Inflammatory macrophage (primary cell): ENCODE data around the gene INPP5B.
"Not testable (repeated sequence)": the region's sequence is repeated elsewhere in the genome, so short reads cannot be mapped to it uniquely, and the experiment has no call there.

Experiments
- DNase-seq, 2 donors: peaks; one replicate each; pipeline ENCODE4 v3.0.0-alpha.2; 2020 to 2022

Gene INPP5B

DNA sequence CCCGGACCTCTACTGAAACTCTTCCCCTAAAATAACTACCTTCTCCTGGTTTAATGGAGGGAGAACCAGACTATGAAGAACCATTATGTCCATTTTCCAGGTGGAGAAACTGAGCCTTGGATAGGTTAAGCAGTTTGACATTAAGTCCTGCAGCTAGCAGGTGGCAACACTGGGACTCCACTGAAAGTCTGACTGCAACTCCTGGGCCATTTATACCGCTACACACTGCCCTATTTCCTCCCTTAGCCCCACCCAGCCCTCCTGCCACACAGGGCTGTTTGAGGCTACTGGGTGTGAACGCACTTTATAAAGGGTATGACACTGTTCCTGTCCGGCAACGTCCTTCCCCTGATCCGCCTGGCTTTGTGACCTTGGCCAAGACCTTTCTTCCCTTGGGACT lies 511 bp upstream of the INPP5B start:
- peak; percentile 19 to 32 for DNase-seq

DNA sequence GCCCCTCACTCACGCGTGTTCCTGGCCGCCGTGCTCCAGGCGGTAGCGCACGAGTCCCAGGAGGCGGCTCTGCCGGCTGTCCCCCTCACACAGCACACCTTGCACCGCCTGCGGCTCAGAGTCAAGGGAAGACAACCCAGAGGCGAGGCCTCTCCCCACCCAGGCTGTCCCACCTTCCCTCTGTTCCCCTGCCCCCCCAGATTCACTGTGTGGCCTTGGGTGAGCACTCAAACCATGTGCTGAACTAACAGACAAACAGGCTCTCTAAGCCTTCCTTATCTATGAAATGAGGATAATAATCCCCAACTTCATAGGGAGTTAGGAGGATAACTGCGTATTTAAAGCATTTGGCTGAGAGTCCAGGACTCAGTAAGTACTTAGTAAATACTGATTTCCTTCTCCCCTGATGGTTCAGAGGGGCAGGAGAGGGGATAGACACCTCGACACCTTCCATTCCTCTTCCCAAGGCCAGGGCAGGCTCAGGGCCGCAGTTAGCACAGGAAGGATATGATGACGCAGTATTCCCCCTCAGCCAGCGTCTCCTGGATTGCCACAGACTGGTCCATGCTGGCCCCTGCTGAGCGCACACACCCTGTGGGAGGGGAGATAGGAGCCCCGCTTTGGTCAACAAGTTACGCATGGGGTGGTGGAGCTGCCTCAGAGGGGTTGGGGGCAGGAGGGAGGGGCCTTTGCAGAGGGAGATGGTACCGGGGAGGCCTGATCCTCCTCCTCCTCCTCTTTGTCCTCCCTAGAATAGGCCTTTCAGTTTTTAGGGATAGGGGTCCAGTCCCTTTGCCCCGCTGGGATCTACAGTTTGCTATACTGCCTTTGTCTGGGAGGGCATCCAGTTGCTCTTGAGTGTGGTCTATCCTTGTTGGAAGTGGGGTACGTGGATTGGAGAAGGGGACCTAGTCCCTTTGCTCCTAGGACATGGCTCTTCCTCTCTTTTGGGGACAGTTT lies 830 bp downstream of the INPP5B start:
- peak; percentile 25 to 40 for DNase-seq

DNA sequence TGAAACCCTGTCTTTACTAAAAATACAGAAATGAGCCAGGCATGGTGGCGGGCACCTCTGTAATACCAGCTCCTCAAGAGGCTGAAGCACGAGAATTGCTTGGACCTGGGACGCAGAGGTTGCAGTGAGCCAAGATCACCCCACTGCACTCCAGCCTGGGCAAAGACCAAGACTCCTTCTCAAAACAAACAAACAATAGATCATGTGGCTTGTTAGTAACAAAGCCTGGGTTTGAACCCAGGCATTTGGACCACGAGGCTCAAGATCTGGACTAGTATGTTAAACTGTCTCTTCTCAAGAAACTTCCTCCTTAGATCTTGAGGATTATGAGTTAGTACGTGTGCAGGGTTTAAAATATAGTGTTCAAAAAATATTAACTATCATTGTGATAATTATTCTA lies 1.6 kb downstream of the INPP5B start:
- no peak for DNase-seq

DNA sequence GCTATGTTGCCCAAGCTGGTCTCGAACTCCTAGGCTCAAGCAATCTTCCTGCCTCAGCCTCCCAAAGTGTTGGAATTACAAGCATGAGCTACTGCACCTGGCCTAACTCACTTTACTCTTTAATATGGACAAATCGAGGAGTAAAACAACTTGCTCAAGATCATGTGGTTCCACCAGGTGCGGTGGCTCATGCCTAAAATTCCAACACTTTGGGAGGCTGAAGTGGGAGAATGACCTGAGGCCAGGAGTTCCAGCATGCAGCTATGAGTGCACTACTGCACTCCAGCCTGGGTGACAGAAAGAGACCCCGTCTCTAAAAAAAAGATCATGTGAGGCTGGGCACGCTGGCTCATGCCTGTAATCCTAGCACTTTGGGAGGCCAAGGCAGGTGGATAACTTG lies 2.0 kb downstream of the INPP5B start:
- DNase-seq = no peak

DNA sequence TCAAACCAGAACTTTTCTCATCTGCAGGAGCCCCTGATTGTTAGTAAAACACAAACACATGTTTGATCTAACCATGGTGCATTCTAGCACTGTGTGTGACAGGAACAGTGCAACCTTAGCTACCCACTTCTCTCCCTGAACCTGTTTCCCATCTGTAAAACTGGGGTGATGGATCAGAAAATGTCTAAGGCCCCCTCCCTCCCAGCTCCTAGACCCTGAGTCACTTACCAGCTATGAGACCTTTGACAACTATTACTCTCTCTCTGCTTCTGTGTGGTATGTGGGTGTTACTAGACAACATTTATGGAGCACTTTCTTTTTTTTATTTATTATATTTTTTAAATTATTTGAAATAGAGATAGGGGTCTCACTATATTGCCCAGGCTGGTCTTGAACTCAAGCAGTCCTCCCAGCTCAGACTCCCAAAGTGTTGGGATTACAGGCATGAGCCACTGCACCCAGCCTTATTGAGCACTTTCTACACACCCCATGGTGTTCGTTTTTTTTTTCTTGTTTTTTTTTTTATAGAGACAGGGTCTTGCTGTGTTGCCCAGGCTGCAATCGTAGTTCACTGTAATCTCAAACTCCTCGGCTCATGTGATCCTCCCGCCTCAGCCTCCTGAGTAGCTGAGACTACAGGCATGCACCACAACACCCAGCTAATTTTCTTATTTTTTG lies 2.6 kb downstream of the INPP5B start:
- DNase-seq = no peak

DNA sequence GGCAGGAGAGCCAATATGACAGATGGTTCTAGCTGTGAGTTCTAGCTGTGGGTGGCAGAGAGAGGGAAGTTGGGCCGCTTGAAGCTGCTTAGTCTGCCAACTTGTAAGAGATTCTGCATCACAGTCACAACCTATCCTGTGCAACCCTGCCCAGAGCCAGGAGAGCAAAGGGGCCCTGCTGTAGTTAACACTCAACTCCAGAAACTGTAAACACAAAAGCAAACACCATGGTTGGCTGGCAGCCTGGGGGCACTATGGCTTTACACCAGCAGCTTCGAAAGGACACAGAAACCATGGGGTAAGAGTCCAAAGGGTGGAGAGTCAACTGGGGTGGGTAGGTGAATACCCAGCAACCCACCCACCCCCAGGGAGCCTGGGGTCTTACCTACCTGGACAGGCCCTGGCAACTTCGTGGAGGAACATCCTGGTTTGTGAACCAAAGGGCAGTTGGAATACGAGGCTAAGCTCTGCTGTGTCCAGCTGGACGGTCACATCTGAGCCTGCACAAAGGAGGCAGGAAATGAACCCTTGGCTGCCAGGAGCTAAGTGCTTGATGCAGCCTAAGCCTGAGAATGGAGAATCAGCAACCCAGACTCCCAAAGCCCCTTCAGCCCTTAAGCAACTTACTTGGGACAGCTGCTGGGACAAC lies 6.4 kb downstream of the INPP5B start:
- DNase-seq = peak in 1 of 2 donors; percentile 32

DNA sequence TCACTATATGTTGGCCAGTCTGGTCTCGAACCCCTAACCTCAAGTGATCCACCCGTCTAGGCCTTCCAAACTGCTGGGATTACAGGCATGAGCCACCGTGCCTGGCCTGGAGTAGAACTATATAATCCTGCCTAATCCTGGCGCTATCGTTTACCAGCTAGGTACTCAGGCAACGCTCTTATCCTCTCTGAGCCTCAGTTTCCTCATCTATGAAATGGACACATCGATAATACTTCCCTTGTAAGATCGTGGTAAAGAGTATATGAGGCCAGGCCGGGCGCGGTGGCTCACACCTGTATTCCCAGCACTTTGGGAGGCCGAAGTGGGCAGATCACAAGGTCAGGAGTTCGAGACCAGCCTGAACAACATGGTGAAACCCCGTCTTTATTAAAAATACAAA lies 10.1 kb downstream of the INPP5B start:
- not testable (repeated sequence) for DNase-seq

DNA sequence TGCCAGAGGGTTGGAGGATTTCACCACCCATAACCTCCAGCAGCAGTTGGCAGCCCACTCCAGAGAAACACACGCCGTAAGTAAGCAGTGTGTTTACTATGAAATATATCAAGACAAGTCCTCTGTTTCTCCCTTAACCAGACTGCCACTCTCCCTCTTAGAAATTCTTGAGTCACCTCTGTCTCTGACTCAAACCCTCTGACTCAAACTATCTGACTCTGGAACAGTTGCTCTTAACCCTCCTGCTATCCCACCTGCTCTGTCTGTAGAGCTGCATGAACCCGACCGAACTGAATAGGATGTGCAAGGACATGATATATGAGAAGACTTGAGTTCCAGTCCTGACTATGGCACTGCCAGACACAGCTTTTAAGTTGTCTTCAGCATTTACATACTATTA lies 14.1 kb downstream of the INPP5B start:
- DNase-seq = no peak

DNA sequence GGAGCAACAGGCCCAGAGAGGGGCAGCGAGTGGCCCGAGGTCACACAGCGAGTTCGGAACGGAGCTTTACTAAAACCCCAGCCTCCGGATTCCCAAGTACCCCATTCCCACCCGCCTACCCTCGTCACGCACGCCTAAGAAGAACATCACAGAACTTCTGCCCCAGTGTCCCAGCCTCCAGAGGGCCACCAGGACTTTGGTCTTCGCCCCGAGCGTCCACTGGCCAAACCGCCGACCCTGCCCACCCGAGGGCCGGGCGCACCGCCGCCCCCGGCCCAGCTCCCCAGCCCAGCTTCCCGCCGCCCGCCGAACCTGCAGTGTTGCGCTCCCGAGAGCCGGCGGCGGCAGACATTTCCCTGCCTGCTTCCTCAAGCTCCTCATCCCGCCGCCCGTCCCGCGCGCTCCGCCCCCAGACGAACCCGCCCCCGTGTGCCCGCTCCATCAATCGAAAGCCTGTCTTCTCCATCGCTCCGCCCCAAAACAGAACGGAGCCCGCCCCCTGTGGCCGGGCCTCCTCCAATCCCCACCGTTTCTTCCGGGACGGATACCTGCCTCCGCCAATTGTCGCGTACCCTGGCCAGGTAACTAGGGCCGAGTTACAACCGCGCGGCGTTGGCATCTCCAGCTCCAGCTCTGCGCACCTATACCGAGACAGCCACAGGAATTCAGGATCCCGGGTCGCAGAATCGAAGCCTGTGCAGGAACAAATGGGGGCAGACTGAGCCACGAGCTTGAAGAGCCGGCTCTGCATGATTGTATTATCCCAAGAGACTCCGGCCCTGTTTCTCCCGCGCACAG lies 15.3 kb downstream of the INPP5B start:
- DNase-seq = peak; percentile 95 to 97

DNA sequence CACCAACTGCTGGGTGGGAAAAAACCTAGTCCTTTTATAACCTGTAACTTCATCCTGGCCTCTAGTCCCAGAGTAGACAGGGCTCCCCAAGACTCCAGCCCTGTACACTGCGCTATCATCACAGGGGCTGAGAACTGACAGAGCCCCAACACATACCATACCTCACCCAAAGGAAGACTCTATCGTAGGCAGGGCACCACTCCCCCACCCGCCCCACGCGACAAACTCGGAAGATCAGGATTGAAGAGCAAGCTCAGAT lies 15.8 kb downstream of the INPP5B start:
- no peak for DNase-seq

DNA sequence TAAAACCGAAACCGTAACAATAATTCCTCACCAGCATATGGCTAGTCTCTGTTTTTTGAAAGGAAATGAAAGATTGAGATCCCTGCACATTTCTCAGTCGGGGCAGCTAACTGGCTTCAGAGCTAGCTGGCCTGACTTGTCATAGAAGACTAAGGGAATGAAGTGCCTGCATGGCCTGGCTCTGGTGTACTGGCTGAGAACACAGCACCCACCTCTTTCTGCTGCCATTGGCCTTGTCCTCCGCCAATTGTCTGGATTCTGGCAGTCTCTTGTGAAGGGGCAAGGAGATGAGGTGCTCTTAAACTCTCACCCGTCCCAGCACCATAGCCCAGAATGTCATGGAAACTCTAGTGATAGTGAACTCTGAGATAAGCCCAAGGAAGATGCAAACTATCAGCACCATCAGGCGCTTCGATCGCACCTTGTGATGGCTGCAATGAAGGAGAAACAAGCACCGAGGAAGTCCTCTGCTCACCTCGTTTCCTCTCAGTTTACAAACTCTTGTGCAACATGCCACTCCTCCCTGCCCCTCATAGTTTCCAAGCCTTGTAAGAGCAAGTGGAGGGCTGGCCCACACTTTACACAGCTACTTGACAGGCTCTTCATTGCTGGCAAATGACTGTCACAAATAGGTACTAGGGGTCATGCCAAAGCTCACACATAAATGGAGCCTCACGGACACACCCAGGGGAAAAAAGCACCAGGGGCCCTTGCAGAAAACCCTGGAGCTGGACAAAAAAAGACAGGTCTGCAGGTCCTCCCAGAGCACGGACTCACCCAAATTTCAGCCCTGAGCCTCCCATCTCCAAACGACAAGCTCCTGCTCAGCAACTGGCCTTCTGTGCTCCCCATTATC lies 16.4 kb downstream of the INPP5B start:
- DNase-seq = no peak

DNA sequence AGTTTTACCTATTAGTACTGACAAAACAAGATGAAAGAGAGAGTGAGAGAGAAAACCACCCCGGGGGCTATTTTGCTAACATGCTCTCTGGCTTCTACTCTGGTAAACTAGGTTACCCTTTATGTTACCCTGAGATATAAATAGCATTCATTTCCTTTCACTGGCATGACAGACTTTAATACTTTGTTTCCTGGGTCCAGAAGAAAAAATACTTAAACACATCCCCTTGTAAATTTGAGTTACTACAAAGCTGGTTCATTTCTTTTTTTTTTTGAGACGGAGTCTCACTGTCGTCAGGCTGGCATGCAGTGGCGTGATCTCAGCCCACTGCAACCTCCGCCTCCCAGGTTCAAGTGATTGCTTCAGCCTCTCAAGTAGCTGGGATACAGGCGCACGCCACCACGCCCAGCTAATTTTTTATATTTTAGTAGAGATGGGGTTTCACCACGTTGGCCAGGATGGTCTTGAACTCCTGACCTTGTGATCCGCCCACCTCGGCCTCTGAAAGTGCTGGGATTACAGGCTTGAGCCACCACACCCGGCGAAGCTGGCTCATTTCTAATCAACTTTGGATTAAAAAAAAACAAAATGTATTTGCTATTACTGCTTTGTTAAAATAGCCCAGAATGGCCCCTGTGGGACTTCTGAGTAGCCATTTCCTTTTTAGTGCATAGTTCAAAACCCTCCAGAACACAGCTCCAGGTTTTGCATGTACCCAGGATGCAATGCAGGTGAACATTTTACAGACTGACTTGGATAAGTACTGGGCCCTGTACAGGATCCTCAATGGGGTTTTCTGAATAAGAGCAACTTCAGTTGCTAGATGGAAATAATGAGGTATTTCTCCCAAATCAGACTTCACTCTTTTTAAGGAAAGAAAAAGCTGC lies 20.6 kb downstream of the INPP5B start:
- DNase-seq = peak; percentile 32 to 48

DNA sequence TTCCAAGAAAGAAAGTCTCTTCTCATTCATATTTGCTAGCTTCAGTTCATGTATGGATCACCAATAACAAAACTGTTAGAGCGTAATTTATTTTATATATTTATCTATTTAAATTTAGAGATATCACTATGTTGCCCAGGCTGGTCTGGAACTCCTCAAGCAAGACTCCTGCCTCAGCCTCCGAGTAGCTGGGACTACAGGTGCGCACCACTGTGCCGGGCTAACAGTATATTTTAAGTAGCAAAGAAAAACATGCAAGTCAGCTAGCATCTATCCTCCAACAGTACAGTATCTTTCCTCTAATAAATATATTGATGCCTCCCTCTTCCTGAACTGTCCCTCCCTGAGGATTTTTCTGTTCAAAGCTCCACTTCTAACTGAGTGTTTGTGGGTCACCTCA lies 21.5 kb downstream of the INPP5B start:
- DNase-seq = no peak

DNA sequence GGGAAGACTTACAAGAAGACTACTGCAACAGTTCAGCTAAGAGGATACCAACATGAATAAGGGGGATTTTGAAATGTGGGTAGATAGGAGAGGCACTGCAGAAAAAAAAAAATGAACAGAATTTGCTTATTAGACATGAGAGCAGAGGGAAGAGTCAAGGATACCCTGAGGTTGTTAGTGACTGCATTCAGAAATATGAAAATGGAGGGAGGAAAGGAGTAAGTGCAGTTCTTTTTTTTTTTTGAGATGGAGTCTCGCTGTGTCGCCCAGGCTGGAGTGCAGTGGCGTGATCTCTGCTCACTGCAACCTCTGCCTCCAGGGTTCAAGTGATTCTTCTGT lies 23.3 kb downstream of the INPP5B start:
- no peak for DNase-seq

DNA sequence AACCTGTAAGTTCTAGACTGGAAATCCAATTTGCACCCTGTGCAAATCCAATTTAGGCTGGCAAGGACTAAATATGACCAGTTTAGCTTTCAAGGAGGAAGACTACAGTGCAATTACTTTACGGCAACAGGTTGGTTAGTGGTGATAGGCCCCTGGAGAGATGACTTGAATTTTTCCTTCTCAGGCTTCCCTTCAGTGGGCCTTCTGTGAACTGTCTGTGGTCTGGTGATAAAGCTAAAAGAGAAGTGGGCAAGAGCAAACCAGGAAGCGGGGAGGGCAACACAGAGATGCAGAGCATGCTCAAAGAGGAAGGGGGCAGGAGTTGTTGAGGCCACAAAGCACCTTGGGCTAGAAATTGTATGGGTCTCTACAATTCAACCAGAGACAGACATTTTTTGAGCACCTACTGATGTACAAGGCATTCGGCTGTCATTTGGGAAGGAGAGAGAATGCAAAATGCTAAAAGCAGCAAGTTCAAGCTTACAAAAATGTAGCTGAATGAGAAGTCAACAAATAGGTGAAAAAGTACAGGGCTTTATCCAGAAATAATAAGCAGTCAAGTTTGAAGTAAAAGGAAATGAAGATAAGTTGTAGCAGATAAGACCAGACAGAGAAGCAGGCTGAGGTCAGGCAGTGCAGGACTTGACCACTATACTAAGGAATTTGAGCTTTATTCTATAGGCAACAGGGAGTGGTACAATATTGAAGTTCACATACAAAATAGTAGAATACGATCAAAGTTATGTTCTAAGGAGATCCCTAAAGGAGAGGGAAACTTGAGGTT lies 23.9 kb downstream of the INPP5B start:
- DNase-seq = peak; percentile 75 to 76

DNA sequence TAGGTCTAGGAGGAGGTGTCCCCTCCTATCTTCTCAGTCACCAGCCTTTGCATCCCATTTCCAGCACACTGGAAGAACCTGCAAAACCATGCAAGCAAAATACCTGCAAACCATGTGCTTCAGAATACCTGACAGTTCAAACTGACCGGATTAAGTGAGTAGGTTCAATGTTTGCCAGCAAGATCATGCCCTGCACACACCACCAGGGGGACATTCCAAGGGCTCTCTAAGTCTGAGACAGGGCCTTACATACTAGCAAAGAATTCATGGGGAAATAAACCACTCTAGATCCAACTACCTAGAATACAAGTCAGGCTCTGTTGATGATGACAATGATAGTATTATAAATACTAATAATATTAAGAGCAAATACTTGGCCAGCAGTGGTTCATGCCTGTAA lies 27.6 kb downstream of the INPP5B start:
- no peak for DNase-seq

DNA sequence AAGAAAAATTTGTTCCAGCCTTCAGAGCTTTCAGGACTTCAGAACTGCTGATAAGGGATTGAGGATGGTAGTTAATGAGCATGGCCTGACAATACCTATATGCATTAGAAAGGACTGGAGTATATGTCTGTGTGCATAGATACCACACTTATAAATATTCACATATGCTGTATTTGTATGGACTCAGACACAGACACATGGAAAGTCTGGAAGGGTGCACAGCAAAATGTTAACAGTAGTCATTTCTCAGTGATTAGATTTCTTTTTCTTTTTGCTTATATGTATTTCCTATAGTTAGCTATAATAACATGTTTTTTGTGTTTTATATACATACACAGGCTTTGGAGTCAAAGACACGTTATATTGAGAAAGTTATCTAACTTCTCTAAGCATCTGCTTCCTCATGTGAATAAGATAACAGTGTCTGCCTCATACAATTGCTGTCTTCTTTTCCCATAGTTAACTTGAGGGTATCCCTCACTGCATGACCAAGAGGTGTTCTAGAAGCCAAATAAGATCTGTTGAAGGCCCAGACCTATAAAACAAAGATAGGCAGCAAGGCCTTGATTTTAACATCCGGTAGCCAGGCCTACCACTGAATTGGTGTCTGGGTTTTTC lies 31.3 kb downstream of the INPP5B start:
- no peak for DNase-seq

DNA sequence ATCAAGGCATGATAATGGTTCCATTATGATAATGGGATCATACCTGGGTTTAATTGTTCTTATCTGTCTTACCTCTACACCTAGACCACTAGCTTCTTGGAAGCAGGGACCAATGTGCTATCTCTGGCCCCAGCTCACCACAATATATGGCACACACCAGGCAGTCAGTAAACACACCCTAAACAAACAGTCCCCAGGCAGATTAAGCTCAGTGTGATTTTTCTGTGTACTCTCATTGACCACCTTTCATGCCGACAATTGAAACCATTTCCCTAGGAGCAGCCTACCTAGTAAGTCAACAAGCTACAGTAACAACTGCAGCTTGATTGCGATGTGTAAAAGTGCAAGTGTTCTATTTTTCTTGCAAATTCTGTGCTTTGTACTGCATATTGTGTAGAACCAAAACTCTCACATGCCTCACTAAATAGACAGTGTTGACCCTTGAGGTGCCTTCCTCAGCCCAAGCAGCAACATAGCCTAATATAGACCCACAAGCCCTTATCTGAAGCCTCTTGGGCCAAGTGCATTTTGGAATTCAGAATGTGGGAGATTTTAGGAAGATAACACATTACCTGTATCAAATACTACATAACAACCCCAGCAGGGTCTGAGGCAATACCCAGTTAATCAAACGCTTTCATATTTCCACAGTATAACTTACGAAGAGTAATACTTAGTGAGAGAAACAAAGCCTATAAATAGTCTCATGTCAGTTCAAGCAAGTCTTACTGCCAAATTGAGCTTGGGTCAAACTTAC lies 32.0 kb downstream of the INPP5B start:
- DNase-seq = no peak

DNA sequence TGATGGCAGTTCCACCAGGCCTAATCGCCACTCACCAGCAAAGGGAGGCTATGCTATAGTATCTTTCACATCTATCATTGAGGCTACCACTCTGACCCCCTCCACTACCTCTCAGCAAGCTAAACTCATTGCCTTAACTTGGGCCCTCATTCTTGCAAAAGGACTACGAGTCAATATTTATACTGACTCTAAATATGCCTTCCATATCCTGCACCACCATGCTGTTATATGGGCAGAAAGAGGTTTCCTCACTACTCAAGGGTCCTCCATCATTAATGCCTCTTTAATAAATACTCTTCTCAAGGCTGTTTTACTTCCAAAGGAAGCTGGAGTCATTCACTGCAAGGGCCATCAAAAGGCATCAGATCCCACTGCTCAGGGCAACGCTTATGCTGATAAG lies 35.4 kb downstream of the INPP5B start:
- not testable (repeated sequence) for DNase-seq
